Measurements from ENCODE around the gene APLF. TPM values are rescaled to one million over a fixed set of nuclear protein-coding genes. Genes with fewer than 3 reads are reported as not detected.
A peak's percentile ranks its signal among the peaks of the same experiment; 100 is the strongest.

The APLF gene
- total and polyA plus RNA-seq, 7 donors = 0.52 to 4.3 (median 2.8) TPM

- Histone ChIP-seq H3K4me1 (no peaks in the 10 kb centered on the region), H3K36me3 (ENCODE audit: insufficient read depth in 1 of 2, low read depth in 1 of 2) (no peaks in the 10 kb centered on the region), H3K9me3 (peaks cover 2% of the 10 kb centered on the region), H3K27ac (no peak overlapping the region), H3K27me3 (ENCODE audit: insufficient read depth in 3 of 3, low read length in 2 of 3) (no peaks in the 10 kb centered on the region), H3K4me3 (no peak overlapping the region)
- 90 to 93% (median 92%) methylated on average over 16 of the region's 16 CpGs for WGBS, 3 donors
- ATAC-seq (no peak), DNase-seq (no peak)
- intact Hi-C loops (cut with DNase I) = loop anchor here in 1 of 2 donors (5.0 to 10.0 kb wide), 2 partner anchors 155 to 252 kb away; no protein-coding TSS in a partner anchor
- no peak for TF ChIP-seq CTCF (IDR thresholded peaks at IDR 0.05)
These were observed 20.3 kb upstream of the APLF start for GRCh38 chr2:68447118-68447517.

GRCh38 chr2:68448671-68449653 is 18.4 kb upstream of the APLF start:
- H3K9me3 ChIP-seq = peaks cover 2% of the 10 kb centered on the region
- WGBS, 3 donors = 92 to 94% (median 92%) methylated on average over 24 of the region's 24 CpGs
- no peak overlapping the region for H3K4me3 ChIP-seq
- no peaks in the 10 kb centered on the region for H3K4me1 ChIP-seq
- intact Hi-C loops (cut with DNase I) = loop anchor here in 1 of 2 donors (5.0 to 10.0 kb wide), 2 partner anchors 157 to 254 kb away; no protein-coding TSS in a partner anchor
- peak in 1 of 2 donors; percentile 61 for DNase-seq
- peak; percentile 42 to 68 (median 50) for ATAC-seq
- no peaks in the 10 kb centered on the region for H3K36me3 ChIP-seq (ENCODE audit: insufficient read depth in 1 of 2, low read depth in 1 of 2)
- H3K27me3 ChIP-seq (ENCODE audit: insufficient read depth in 3 of 3, low read length in 2 of 3) = no peaks in the 10 kb centered on the region
- no peak overlapping the region for H3K27ac ChIP-seq
- no peak for TF ChIP-seq CTCF (IDR thresholded peaks at IDR 0.05)

GRCh38 chr2:68452158-68452900 is 15.1 kb upstream of the APLF start:
- TF ChIP-seq CTCF (IDR thresholded peaks at IDR 0.05) = no peak
- 44 to 53% (median 51%) methylated on average over 5 of the region's 5 CpGs for WGBS, 3 donors
- Histone ChIP-seq H3K4me1 (no peaks in the 10 kb centered on the region), H3K36me3 (ENCODE audit: insufficient read depth in 1 of 2, low read depth in 1 of 2) (no peaks in the 10 kb centered on the region), H3K9me3 (no peaks in the 10 kb centered on the region), H3K27me3 (ENCODE audit: insufficient read depth in 3 of 3, low read length in 2 of 3) (no peaks in the 10 kb centered on the region), H3K27ac (no peak overlapping the region), H3K4me3 (no peak overlapping the region)
- DNase-seq (no peak), ATAC-seq (peak in 2 of 4 donors; percentile 56 to 59)
- intact Hi-C loops (cut with DNase I) = loop anchor here in 1 of 2 donors (10.0 kb wide), 1 partner anchor 472 kb away; no protein-coding TSS in a partner anchor

- no peaks in the 10 kb centered on the region for H3K4me1 ChIP-seq
- H3K36me3 ChIP-seq (ENCODE audit: insufficient read depth in 1 of 2, low read depth in 1 of 2) = no peaks in the 10 kb centered on the region
- H3K27ac ChIP-seq = no peak overlapping the region
- 68 to 86% (median 78%) methylated on average over 2 of the region's 2 CpGs for WGBS, 3 donors
- no peaks in the 10 kb centered on the region for H3K27me3 ChIP-seq (ENCODE audit: insufficient read depth in 3 of 3, low read length in 2 of 3)
- ATAC-seq (no peak), DNase-seq (no peak)
- TF ChIP-seq CTCF (IDR thresholded peaks at IDR 0.05) = no peak
- H3K9me3 ChIP-seq = no peaks in the 10 kb centered on the region
- intact Hi-C loops (cut with DNase I) = loop anchor here in 1 of 2 donors (10.0 kb wide), 1 partner anchor 471 kb away; no protein-coding TSS in a partner anchor
- no peak overlapping the region for H3K4me3 ChIP-seq
These were observed 13.5 kb upstream of the APLF start for GRCh38 chr2:68453761-68454360.

Measured in psoas muscle (tissue), 8 donors.